ENCODE results near the gene SPRYD3.
A peak's percentile ranks its signal among the peaks of the same experiment; 100 is the strongest.
"Not testable (repeated sequence)": the region's sequence is repeated elsewhere in the genome, so short reads cannot be mapped to it uniquely, and the experiment has no call there.

Gene SPRYD3, protein sequence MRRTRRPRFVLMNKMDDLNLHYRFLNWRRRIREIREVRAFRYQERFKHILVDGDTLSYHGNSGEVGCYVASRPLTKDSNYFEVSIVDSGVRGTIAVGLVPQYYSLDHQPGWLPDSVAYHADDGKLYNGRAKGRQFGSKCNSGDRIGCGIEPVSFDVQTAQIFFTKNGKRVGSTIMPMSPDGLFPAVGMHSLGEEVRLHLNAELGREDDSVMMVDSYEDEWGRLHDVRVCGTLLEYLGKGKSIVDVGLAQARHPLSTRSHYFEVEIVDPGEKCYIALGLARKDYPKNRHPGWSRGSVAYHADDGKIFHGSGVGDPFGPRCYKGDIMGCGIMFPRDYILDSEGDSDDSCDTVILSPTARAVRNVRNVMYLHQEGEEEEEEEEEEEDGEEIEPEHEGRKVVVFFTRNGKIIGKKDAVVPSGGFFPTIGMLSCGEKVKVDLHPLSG

DNA sequence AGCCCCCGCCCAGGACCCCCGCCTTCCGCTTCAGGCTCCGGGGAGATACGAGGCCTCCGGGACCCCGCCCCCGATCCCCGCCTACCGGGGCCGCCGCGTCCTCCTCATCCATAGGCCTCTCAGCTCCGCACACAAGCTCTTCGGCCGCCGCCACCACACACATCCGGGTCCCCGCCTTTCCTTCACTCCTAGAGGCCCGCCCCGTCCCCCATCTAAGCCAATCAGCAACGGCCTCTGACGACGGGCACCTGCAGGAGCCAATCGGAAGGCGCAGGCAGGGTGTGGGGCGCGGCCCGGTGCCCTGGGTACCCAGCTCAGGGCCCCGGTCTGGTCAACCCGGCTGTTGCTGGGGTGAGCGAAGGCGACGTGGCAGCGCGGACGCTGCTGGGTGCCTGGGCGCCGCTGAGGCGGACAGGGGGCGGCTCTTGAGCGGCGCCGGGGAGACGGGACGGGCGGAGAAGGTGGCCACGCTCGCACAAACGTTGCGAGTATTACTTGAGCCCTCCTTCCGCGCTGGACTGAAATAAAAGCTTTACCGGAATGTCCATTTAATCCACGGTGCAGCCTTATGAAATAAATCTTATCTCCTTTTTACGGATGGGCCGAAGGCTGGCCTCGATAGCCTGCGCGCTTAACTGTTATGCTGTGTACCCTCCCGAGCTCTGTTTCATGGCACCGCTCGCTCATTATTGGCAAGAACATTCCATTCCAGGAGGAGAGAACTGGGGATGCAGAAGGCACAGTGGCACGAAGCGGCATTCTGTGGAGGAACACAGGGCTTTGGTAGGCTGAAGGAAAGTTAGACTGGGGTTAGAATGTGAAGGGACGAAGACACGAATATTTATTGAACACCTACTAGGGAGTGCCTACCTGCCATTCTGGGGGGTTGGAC, at the start of gene SPRYD3:
Gene SPRYD3 (minus strand): TSS at position 165 of the 892 bp plus-strand sequence. CDS start 57 bp downstream, at position 108.
- peak; percentile 88 for DNase-seq (ENCODE audit: low read depth)

DNA sequence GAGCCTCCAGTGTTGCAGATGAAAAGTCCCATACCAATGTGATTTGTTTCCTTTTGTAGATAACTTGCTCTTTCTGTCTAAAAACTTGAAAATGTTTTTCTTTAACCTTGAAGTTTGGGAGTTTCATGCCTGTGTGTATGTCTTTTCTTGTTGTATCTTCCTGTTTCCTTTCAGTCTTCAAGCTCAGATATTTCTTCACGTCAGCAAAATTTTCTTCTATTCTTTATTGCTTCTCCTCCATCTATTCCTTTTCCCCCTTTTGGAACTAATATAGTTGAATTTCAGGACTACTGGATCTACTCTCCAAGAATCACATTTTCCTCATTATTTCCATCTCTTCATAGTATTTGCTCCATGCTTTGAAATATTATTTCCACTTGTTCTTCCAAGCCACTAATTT, 48.0 kb upstream of the SPRYD3 start:
- DNase-seq (ENCODE audit: low read depth) = no peak

DNA sequence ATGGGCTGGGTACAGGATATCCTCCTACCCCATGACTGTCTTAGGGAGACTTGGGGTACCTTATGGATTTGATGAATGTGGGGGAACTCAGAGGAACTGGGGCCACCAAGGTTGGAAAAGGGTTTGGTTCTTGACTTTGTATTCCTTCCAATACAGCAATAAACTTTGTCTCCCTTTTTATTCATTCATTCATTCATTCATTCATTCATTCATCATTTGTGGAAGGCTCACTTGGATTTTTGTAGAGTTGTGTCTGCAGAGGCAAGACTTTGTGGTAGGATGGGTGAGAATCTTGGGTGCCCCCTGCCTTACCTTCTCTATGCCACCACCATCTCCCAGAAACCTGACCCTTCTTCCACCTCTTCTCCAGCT, 45.1 kb upstream of the SPRYD3 start:
- no peak for DNase-seq (ENCODE audit: low read depth)

DNA sequence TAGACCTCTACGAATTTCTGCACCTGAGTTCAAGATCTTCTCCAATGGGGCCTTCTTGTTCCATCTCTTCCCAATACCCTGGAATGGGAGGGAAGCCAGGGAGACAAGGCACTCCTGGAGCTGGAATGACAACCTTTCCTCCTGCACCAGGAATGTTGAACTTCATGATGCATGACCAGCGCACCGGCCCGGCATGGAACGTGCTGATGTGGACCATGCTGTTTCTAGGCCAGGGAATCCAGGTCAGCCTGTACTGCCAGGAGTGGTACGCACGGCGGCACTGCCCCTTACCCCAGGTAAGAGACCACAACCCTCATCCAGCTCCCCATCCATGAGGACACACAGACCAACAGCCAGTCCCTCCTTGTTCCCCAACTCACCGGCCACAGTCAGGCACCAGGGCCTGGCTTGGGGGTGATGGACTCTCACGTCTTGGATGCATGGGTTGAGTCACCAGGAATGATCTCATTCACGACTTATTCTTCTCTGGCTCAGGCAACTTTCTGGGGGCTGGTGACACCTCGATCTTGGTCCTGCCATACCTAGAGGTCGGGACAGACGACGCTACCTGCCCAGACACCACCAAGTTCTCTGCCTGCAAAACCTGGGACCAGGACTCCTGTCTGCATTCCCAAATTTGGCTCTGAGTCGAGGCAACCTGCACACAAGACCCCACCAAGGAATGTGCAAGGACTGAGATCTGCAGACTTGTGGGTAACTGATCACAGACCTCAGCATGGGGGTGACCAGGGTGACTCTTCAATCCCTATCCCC, 44.6 kb upstream of the SPRYD3 start:
- no peak for DNase-seq (ENCODE audit: low read depth)

DNA sequence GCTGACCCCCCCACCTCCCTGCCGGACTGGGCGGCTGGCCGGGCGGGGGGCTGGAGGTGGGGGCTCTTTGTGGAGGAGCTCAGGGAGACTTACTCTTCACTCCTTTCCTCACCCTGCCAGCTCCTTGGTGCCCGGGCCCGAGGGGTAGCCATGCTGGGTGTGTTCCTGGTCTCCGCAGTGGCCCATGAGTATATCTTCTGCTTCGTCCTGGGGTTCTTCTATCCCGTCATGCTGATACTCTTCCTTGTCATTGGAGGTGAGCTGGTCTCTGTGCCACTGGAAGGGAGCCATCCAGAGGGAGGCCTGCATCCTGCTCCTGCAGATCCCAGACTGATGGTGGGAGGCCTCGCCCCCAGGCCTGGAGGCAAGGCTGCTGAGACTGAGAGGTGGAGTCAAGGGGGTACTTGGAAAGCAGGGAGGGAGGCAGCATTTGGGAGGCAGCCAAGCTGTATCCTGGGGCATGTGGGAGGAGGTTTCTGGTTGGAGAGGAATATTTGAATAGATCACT, 43.8 kb upstream of the SPRYD3 start:
- no peak for DNase-seq (ENCODE audit: low read depth)

DNA sequence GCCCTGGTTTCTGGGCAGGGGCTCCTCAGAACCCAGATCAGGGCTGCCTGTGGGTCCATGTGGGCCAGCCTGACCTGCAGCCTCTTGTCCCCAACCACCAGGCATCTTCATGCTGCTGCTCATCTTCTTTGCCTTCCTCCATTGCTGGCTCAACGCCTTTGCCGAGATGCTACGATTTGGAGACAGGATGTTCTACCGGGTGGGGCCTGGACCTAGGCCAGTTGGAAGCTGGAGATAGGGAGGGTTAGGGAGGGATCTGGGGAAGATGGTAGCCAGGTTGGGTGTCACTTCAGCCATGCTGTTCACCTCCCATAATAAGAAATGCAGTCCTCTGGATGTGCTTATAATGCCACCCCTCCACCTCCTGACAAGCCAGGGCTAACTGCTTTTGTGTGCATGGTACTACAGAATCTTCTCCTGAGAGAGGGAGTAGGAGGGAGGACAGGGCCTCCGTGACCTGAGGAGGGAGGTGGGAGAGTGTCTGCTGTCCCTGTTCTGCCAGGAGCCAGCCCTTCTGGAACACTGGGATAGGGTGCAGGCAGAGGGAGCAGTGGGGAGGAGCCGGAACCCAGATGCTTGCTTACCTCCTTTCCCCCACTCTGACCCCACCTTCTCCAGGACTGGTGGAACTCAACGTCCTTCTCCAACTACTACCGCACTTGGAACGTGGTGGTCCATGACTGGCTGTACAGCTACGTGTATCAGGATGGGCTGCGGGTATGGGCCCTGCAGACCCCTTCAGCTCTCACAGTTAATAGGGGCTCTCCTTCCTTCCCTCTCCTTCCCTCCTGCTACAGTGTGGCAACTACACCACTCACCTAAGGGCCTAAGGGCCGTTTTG, 41.7 kb upstream of the SPRYD3 start:
- DNase-seq (ENCODE audit: low read depth) = no peak

DNA sequence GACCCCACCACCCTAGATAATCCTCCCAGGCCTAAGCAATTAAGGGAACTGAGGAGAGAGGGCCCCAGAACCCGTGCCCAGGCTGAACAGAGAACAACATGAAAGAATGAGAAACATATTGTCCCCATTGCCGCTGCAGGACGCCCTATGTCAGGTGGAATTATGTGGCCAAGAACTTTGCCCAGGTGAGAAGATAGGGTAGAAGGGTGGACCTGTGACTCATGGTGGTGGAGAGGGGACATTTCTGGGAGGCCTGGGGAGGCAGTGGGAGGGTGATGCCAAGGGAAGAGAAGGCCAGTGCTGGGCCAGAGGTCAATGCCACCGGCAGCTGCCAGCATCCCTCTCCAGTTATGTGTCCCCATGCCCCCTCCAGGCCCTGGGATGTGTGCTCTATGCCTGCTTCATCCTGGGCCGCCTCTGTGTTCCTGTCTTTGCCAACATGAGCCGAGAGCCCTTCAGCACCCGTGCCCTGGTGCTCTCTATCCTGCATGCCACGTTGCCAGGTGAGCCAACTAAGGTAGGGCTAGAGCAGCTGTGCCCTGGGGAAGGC, 39.6 kb upstream of the SPRYD3 start:
- no peak for DNase-seq (ENCODE audit: low read depth)

DNA sequence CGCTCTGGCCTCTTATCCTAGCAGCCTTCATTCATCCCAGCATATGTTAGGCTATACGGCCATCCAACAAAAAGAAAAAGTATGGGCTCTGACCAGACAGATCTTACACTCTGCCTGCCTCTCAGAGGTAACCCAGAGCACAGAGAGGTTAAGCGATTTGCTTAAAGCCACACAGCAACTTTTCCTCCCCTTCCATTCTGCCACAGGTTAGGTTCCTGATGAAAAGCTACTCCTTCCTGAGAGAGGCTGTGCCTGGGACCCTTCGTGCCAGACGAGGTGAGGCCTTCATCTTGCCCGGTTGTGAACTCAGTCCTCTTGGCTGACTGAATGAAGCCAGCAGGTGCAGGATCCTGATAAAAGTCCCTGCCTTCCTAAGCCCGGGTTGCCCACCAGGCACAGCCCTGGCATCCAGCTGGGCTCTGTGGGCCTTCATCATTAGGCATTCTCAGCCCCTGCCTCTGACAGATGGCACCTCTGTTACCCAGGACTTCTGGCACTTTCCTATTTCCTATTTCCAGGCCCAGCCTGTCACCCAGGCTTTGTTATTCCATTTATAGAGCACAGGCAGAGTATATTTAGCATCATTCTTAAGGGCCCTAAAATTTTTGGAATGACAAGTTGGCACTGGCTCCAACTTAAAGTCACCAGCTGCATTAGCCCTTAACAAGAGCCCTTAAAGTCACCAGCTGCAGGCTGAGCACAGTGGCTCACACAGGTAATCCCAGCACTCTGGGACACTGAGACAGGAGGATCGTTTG, 36.9 kb upstream of the SPRYD3 start:
- no peak for DNase-seq (ENCODE audit: low read depth)

DNA sequence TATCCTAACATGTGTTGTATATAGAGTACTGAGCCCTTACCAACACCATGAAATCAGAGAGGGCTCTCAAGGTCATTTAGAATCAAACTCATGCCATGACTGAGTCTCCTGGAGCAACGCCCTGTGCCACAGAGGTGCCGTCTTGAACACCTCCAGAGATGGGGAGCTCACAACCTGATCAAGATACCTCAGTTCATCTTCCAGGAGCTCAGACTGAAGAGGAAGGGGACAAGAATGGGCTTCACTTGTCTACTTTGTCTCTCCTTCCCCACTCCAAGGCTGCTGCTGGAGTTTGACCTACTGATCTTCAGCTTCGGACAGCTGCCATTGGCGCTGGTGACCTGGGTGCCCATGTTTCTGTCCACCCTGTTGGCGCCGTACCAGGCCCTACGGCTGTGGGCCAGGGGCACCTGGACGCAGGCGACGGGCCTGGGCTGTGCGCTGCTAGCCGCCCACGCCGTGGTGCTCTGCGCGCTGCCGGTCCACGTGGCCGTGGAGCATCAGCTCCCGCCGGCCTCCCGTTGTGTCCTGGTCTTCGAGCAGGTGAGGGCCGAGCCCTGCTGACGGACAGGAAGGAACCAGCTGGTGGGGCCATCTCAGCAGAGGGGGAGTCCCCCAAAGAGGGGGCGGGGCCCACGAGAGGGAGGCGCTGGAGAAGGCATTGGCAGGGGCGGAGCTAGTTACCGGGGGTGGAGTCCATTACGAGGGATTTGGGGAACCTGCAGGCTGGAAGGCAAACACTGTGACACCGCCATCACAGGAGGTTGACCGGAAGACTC, 36.1 kb upstream of the SPRYD3 start:
- DNase-seq (ENCODE audit: low read depth) = no peak

DNA sequence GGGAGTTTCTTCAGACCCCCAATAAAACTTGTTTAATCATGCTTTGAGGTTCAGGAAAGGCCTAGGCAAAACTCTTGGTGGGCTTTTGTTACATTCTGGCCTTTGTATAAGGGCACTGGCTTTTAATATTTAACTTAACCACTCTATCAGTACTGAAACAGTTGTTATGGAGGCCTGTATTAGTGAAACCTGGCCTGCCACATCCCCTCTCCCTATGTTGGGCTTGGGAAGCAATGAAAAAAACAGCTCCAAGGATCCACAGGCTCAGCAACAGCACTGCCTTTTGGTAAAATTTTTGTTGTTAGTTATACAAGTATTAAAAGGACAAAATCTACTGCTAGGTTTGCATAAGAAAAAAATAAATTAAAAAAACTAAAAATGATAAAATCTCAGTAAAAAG, 34.8 kb upstream of the SPRYD3 start:
- DNase-seq (ENCODE audit: low read depth) = no peak

DNA sequence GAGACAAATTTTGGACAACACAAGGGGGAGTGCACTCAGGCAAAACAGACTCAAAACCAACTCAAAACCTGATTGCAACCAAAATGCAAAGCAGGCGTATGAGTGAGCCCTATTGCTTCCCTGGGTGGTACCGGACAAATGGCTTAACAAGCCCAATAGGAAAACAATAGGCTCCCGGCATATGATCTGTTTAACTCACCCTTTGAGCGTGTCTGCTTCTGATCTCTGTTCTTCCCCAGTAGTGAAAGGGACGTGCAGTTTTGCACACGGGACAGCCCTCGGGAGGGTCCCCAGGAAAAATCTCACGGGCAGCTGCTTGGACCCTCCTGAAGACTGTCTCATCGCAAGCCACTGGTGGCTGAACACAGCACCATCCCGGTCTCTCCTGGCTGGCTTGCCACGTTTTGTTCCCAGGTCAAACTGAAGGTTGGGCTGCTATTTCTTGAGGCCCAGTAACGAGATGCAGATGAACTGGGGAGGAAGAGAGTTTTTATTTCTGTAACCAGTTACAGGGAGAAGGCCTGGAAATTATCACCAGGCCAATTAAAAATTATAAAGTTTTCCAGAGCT, 34.0 kb upstream of the SPRYD3 start:
- DNase-seq (ENCODE audit: low read depth) = no peak

DNA sequence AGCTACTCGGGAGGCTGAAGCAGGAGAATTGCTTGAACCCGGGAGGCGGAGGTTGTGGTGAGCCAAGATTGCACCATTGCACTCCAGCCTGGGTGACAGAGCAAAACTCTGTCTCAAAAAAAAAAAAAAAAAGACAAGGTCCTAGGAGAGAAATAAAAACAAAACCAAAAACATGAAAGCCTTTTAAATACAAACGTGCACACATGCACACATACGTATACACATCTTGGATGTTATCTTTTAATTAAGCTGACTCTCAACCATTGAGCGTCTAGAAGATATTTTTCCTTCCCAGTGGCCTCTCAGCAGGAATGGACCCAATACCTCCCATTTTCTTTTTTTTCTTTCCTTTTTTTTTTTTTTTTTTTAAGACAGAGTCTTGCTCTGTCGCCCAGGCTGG, 33.2 kb upstream of the SPRYD3 start:
- DNase-seq (ENCODE audit: low read depth) = not testable (repeated sequence)

DNA sequence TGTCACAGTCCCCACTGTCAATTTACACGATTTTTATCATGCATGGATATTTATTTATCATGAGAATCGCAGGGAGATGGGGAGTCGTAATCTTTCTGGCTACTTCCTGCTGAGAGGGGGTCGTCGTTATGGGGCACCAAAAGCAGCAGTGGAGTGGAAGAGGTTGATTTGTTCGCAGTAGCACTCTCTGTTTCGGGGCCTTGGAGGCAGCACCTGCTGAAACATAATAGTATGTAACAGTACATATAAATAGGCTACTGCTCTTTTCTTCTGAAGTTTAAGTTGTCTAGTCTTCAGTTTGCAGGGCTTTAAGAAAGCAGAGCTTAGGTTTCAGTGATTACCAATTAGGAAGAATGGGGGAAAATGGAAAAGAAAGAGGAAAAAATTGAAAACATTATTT, 27.9 kb upstream of the SPRYD3 start:
- DNase-seq (ENCODE audit: low read depth) = no peak

DNA sequence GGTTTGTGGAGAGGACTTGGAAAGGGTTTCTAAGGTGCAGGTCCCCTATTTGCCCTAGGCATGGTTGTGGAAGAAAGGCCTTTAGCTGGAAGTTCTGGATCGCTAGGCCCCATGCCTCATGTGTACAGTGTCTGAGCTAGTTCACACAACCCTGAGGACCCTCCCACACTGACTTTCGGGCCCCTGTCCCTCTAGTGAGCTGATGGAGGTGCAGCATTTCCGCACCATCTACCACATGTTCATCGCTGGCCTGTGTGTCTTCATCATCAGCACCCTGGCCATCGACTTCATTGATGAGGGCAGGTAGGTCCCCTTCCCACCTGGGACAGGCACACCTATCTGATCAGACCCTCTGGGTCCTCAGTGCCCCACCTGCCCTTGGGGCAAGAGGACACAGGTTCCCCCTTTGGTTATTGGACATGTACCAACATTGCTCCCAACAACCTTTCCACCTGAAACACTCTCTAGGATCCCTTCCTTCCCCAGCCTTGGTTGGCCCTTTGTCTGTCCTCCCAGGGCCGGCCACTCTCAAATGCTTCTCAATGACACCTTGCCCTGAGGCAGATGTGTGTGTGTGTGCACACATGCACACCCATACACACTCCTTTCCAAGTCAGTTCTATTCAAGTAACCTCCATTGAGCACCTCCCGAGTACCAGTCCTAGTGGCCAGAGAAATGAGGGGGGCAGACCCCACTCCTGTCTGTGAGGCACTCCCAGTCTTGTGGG, 26.7 kb upstream of the SPRYD3 start:
- no peak for DNase-seq (ENCODE audit: low read depth)

DNA sequence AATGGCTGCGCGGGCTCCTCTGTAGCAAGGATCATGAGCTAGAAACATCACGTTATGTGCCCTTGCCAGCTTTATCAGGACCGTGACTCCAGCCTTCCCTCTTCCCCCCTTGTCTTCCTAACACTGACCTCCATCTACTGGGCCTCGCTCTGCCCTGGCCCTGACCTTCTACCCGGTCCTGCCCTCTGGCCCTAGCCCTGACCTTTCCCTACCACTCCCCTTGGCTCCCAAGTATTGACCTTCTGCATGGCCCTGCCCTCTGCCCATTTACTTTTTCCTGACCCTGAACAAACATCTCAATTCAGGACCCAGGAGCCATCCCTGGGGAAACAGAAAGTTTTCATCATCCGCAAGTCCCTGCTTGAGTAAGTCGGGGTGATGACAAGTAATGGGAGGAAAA, 26.1 kb upstream of the SPRYD3 start:
- DNase-seq (ENCODE audit: low read depth) = no peak

DNA sequence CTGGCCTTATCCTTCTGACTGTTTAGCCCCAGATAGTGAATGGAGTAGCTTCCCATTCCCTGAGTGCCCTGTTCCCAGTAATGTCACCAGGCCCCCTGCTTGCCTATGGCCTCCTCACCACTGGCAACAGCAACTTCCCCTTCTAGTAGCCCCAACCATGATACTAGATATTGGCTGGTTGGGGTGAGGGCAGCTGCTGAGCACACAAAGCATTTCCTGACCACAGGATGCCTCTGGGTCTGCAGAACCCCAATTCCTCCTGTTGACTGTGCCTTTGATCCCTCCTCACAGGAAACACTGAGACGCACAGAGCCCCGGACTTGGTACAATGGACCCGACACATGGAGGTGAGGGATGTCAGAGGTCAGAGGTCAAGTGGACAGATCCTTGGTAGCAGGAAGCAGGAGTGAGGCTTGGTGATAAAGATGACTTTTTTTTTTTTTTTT, 24.7 kb upstream of the SPRYD3 start:
- no peak for DNase-seq (ENCODE audit: low read depth)

DNA sequence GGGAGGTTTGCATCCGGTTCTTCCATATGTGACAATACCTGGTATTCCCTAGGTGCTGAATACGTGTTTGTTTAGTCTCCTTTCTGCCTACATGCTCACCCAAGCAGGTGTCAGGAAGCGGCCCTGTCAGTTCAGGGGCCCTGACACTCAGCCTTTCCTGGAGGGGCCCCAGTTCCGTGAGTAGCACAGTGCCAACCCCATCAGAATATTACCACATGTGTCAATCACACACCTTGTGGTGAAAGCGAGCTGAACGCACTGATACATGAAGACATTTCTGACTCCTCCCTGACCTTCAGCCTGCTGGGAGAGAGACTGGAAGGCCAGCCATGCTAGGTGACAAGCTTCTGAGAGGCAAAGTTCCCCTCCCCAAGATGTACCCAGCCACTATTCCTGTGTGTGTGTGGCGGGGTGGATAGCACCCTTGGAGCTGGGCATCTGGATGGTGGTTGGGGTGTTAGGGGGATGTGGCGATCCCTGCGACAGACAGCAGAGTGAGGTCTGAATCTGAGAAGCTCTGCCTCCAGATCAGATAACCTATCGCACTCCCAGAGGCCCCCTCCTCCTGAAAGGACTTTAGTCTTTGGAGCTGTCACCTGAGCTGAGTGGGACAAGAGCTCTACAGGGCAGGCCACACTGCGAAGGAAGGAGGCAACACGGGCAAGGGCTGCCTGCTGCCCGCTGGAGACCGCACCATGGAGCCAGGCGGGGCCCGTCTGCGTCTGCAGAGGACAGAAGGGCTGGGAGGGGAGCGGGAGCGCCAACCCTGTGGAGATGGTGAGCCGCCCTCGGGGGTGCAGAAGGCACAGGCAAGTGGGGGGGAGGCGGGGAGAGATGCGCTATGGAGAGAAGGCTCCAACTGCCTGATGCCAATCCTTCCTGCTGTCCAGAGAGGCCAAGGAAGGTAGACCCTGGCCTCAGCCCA, 24.0 kb upstream of the SPRYD3 start, which contains the start of gene SOAT2:
Gene SOAT2 (plus strand): TSS at position 604 of the 925 bp plus-strand sequence. CDS start 92 bp downstream, at position 696.
- no peak for DNase-seq (ENCODE audit: low read depth)

All from GM04503 (cell line).